ENCODE data around the gene ENDOV. TPM values are rescaled to one million over a fixed set of nuclear protein-coding genes. Genes with fewer than 3 reads are reported as not detected.

ENDOV gene
- total RNA-seq, 4 donors from 2014 or later, result 17.1 to 47.8 (median 19.3) TPM

- 88% methylated on average over 20 of the region's 21 CpGs for WGBS
- TF ChIP-seq POLR2AphosphoS5 (IDR thresholded peaks at IDR 0.05), result no peak
- no peak for TF ChIP-seq POLR2A (IDR thresholded peaks at IDR 0.05)
- TF ChIP-seq CTCF (IDR thresholded peaks at IDR 0.05), result no peak
- TF ChIP-seq EP300 (IDR thresholded peaks at IDR 0.05), result no peak
- H3K36me3 ChIP-seq, result peaks cover 98% of the 10 kb centered on the region
- H3K27me3 ChIP-seq, result no peaks in the 10 kb centered on the region
- no peak overlapping the region for H3K4me3 ChIP-seq
- H3K4me1 ChIP-seq, result no peaks in the 10 kb centered on the region
- DNase-seq (ENCODE audit: low spot score in 2 of 2), result no peak
- no peak overlapping the region for H3K27ac ChIP-seq
- H3K9me3 ChIP-seq, result no peaks in the 10 kb centered on the region
Measured at GRCh38 chr17:80380555-80381002, 34.4 kb upstream of the ENDOV start.

GRCh38 chr17:80381416-80381923 lies 33.5 kb upstream of the ENDOV start:
- no peaks in the 10 kb centered on the region for H3K4me1 ChIP-seq
- peaks cover 98% of the 10 kb centered on the region for H3K36me3 ChIP-seq
- H3K4me3 ChIP-seq, result no peak overlapping the region
- TF ChIP-seq POLR2AphosphoS5 (IDR thresholded peaks at IDR 0.05) (no peak), CTCF (IDR thresholded peaks at IDR 0.05) (no peak), EP300 (IDR thresholded peaks at IDR 0.05) (no peak), POLR2A (IDR thresholded peaks at IDR 0.05) (no peak)
- H3K9me3 ChIP-seq, result no peaks in the 10 kb centered on the region
- H3K27ac ChIP-seq, result no peak overlapping the region
- H3K27me3 ChIP-seq, result no peaks in the 10 kb centered on the region
- 95% methylated on average over 17 of the region's 18 CpGs for WGBS
- no peak for DNase-seq (ENCODE audit: low spot score in 2 of 2)

- Histone ChIP-seq H3K9me3 (no peaks in the 10 kb centered on the region), H3K36me3 (peaks cover 98% of the 10 kb centered on the region), H3K27ac (no peak overlapping the region), H3K4me3 (no peak overlapping the region), H3K4me1 (no peaks in the 10 kb centered on the region), H3K27me3 (no peaks in the 10 kb centered on the region)
- DNase-seq (ENCODE audit: low spot score in 2 of 2), result no peak
- TF ChIP-seq CTCF (IDR thresholded peaks at IDR 0.05) (no peak), EP300 (IDR thresholded peaks at IDR 0.05) (no peak), POLR2AphosphoS5 (IDR thresholded peaks at IDR 0.05) (no peak), POLR2A (IDR thresholded peaks at IDR 0.05) (no peak)
- WGBS, result 87% methylated on average over 3 of the region's 3 CpGs
Measured at GRCh38 chr17:80382446-80382845, 32.5 kb upstream of the ENDOV start.

- no peak overlapping the region for H3K27ac ChIP-seq
- TF ChIP-seq POLR2AphosphoS5 (IDR thresholded peaks at IDR 0.05), result no peak
- TF ChIP-seq EP300 (IDR thresholded peaks at IDR 0.05), result no peak
- TF ChIP-seq POLR2A (IDR thresholded peaks at IDR 0.05), result no peak
- no peak for TF ChIP-seq CTCF (IDR thresholded peaks at IDR 0.05)
- 86% methylated on average over 8 of the region's 8 CpGs for WGBS
- no peaks in the 10 kb centered on the region for H3K9me3 ChIP-seq
- peaks cover 98% of the 10 kb centered on the region for H3K36me3 ChIP-seq
- H3K27me3 ChIP-seq, result no peaks in the 10 kb centered on the region
- H3K4me1 ChIP-seq, result no peaks in the 10 kb centered on the region
- no peak overlapping the region for H3K4me3 ChIP-seq
- peak in 1 of 2 donors; percentile 48 for DNase-seq (ENCODE audit: low spot score in 2 of 2)
Measured at GRCh38 chr17:80382956-80383355, 32.0 kb upstream of the ENDOV start.

GRCh38 chr17:80384078-80384960 lies 30.6 kb upstream of the ENDOV start:
- H3K36me3 ChIP-seq, result peaks cover 98% of the 10 kb centered on the region
- no peak for TF ChIP-seq CTCF (IDR thresholded peaks at IDR 0.05)
- TF ChIP-seq EP300 (IDR thresholded peaks at IDR 0.05), result no peak
- no peak for TF ChIP-seq POLR2AphosphoS5 (IDR thresholded peaks at IDR 0.05)
- no peak for TF ChIP-seq POLR2A (IDR thresholded peaks at IDR 0.05)
- no peaks in the 10 kb centered on the region for H3K4me1 ChIP-seq
- DNase-seq (ENCODE audit: low spot score in 2 of 2), result no peak
- no peaks in the 10 kb centered on the region for H3K27me3 ChIP-seq
- no peaks in the 10 kb centered on the region for H3K9me3 ChIP-seq
- no peak overlapping the region for H3K27ac ChIP-seq
- no peak overlapping the region for H3K4me3 ChIP-seq
- 86% methylated on average over 23 of the region's 24 CpGs for WGBS

All from suprapubic skin (tissue), 4 donors.